OCI-LY3 (cell line): ENCODE results near the gene LRRC17.
A peak's percentile ranks its signal among the peaks of the same experiment; 100 is the strongest.
"Not testable (repeated sequence)": the region's sequence is repeated elsewhere in the genome, so short reads cannot be mapped to it uniquely, and the experiment has no call there.

ENCODE experiments used
- H2AFZ ChIP-seq: fragments of 200-600, 300-600 bp; shearing (Covaris generic); 2 replicates; pipeline ENCODE4 v1.6.0; 2014; ENCODE audit warnings: antibody characterized with exemption, low read depth, low read length
- H3K27ac ChIP-seq: fragments of 200-600, 300-600 bp; sonication (generic); 2 replicates; pipeline ENCODE4 v1.5.1; 2014; ENCODE audit warnings: mild to moderate bottlenecking, low read length, moderate library complexity, mixed read lengths
- H3K27me3 ChIP-seq: fragments of 200-600, 300-600 bp; sonication (generic); 2 replicates; pipeline ENCODE4 v1.6.1; 2014; ENCODE audit warnings: low read depth, low read length, mixed read lengths
- H3K36me3 ChIP-seq: fragments of 200-600, 300-600 bp; sonication (generic); replicated peaks from 2 replicates; pipeline ENCODE3; 2014; ENCODE audit warnings: low read depth, low read length, mixed read lengths
- H3K4me1 ChIP-seq: fragments of 300-600, 200-600 bp; sonication (generic); 2 replicates; pipeline ENCODE4 v1.6.1; 2014; ENCODE audit warnings: low read length, mixed read lengths
- H3K4me2 ChIP-seq: fragments of 200-600, 300-600 bp; sonication (generic); 2 replicates; pipeline ENCODE4 v1.6.1; 2014; ENCODE audit warnings: low read length, mixed read lengths
- H3K4me3 ChIP-seq: fragments of 300-600, 200-600 bp; sonication (generic); 2 replicates; pipeline ENCODE4 v1.5.1; 2014; ENCODE audit warnings: antibody characterized with exemption, mild to moderate bottlenecking, low read length, moderate library complexity
- H3K79me2 ChIP-seq: fragments of 300-600, 200-600 bp; shearing (Covaris generic); 2 replicates; pipeline ENCODE4 v1.6.1; 2014; ENCODE audit warnings: mild to moderate bottlenecking, low read length, mixed read lengths
- H3K9ac ChIP-seq: fragments of 300-600, 200-600 bp; shearing (Covaris generic); 2 replicates; pipeline ENCODE4 v1.6.0; 2014; ENCODE audit warnings: mild to moderate bottlenecking, low read length, moderate library complexity
- H3K9me3 ChIP-seq: fragments of 200-600, 300-600 bp; shearing (Covaris generic); 2 replicates; pipeline ENCODE4 v1.6.1; 2014; ENCODE audit warnings: low read length, mixed read lengths; ENCODE audit not compliant: insufficient read depth
- H4K20me1 ChIP-seq: fragments of 200-600, 300-600 bp; sonication (generic); 2 replicates; pipeline ENCODE4 v1.6.1; 2016; ENCODE audit warnings: low read length, mixed read lengths; ENCODE audit not compliant: insufficient read depth
- EZH2phosphoT487 ChIP-seq: fragments of 200-600 bp; shearing (Covaris generic); IDR thresholded peaks from 2 replicates; pipeline ENCODE4 v1.6.1; 2018; ENCODE audit warnings: antibody characterized with exemption, mixed run types, low read depth
- TF ChIP-seq, protein P1 (sequence below): fragments of 200-600, 300-600 bp; sonication (generic); IDR thresholded peaks from 2 replicates; pipeline ENCODE4 v1.5.1; 2014; ENCODE audit warnings: antibody characterized with exemption, low read length, low read depth

LRRC17 gene

DNA sequence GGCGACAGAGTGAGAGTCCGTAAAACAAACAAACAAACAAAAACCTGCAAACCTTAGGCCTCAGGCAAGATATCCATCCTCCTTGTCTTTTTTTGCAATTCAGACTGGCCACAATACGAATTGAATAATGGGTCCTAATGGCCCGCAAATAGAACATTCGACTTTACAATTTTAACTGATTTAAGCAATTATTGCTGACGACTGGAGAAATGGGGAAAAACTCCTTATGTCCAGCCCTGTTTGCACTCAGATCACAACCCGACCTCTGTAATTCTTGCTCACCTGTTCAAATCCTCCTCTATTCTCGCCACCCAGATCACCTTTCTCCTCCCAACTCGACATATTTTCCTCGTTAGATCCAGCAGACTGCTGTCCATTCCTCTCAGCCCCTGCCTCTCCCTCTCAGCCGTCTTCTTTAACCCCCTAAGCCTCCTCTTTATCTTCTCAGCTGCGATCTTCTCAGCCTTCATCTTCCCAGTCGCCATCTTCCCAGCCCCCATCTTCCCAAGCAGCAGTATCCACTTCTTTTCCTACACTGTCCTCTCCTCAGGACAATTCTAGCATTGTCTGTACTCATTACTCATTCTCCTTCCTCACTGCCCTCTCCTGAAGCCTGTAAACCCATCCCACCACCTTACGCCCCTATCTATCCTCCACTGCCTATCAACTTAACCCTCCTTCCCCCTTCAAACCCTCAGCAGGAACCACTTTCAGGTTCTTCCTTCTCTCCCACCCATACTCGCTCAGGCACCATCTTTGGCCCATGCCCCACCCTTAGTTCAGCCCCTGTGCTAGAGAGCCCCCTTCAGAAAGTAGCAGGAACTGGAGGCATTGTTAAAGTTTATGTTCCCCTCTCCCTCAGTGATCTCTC, 61.8 kb downstream of the LRRC17 start:
- Histone ChIP-seq H3K4me2 (no peak overlapping the region), H3K4me1 (no peaks in the 10 kb centered on the region), H3K9me3 (no peaks in the 10 kb centered on the region), H4K20me1 (no peaks in the 10 kb centered on the region), H2AFZ (no peak overlapping the region), H3K27me3 (no peaks in the 10 kb centered on the region), H3K4me3 (no peak overlapping the region), H3K9ac (no peak overlapping the region), H3K36me3 (no peaks in the 10 kb centered on the region), H3K27ac (no peak overlapping the region), H3K79me2 (no peaks in the 10 kb centered on the region)
- TF ChIP-seq, protein P1, sequence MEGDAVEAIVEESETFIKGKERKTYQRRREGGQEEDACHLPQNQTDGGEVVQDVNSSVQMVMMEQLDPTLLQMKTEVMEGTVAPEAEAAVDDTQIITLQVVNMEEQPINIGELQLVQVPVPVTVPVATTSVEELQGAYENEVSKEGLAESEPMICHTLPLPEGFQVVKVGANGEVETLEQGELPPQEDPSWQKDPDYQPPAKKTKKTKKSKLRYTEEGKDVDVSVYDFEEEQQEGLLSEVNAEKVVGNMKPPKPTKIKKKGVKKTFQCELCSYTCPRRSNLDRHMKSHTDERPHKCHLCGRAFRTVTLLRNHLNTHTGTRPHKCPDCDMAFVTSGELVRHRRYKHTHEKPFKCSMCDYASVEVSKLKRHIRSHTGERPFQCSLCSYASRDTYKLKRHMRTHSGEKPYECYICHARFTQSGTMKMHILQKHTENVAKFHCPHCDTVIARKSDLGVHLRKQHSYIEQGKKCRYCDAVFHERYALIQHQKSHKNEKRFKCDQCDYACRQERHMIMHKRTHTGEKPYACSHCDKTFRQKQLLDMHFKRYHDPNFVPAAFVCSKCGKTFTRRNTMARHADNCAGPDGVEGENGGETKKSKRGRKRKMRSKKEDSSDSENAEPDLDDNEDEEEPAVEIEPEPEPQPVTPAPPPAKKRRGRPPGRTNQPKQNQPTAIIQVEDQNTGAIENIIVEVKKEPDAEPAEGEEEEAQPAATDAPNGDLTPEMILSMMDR: peak; percentile 32; the same call in 1 of the 2 replicates
- no peak for TF ChIP-seq EZH2phosphoT487

DNA sequence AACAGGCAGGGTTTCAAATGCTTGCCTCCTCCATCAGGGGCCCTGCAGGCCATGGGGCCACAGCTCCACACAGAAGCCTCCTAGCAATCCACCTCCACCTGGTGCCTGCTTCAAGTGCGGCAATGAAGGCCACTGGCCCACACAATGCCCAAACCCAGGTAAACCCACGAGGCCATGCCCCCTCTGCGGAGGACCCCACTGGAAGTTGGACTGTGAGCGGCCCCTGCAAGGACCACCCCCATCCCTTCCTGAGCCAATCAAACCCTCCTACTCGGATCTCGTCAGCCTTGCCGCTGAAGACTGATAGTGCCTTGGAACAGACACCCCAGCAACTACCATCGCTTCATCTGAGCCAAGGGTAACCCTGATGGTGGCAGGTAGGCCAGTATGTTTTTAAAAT, 63.1 kb downstream of the LRRC17 start:
- no peaks in the 10 kb centered on the region for H3K36me3 ChIP-seq
- no peaks in the 10 kb centered on the region for H3K4me1 ChIP-seq
- H3K27ac ChIP-seq: no peak overlapping the region
- H2AFZ ChIP-seq: no peak overlapping the region
- no peak overlapping the region for H3K9ac ChIP-seq
- no peak overlapping the region for H3K4me2 ChIP-seq
- no peaks in the 10 kb centered on the region for H3K79me2 ChIP-seq
- no peak overlapping the region for H3K4me3 ChIP-seq
- H3K27me3 ChIP-seq: no peaks in the 10 kb centered on the region
- H4K20me1 ChIP-seq: no peaks in the 10 kb centered on the region
- no peak for TF ChIP-seq EZH2phosphoT487
- TF ChIP-seq, protein P1: no peak
- no peaks in the 10 kb centered on the region for H3K9me3 ChIP-seq

DNA sequence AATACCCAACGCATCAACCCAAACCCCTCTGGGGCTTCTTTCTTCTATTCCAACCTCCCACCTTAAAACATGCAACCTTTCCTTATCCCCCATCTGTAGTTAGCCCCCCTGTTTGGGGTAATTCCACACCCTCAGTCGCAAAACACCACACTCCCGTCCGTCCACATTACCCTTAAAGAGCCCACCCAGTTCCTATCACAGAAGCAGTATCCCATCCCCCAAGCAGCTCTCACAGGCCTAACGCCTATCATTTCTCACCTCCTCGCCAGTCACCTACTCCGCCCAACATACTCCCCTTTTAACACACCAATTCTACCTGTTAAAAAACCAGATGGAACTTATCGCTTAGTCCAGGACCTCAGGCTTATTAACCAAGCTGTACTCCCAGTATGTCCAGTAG, 63.7 kb downstream of the LRRC17 start:
- H2AFZ ChIP-seq: no peak overlapping the region
- no peaks in the 10 kb centered on the region for H3K36me3 ChIP-seq
- no peak overlapping the region for H3K4me2 ChIP-seq
- no peaks in the 10 kb centered on the region for H4K20me1 ChIP-seq
- H3K4me3 ChIP-seq: no peak overlapping the region
- H3K27ac ChIP-seq: no peak overlapping the region
- no peaks in the 10 kb centered on the region for H3K9me3 ChIP-seq
- no peaks in the 10 kb centered on the region for H3K79me2 ChIP-seq
- H3K27me3 ChIP-seq: no peaks in the 10 kb centered on the region
- H3K4me1 ChIP-seq: no peaks in the 10 kb centered on the region
- no peak for TF ChIP-seq EZH2phosphoT487
- TF ChIP-seq, protein P1: no peak
- no peak overlapping the region for H3K9ac ChIP-seq

- not testable (repeated sequence) for H3K4me3 ChIP-seq, H3K4me2 ChIP-seq, H3K27me3 ChIP-seq, H3K9me3 ChIP-seq, H2AFZ ChIP-seq, H4K20me1 ChIP-seq, H3K4me1 ChIP-seq, H3K9ac ChIP-seq, H3K36me3 ChIP-seq, H3K79me2 ChIP-seq, H3K27ac ChIP-seq
Observed at GRCh38 chr7:102977586-102977985, 64.8 kb downstream of the LRRC17 start.
